Suprapubic skin (tissue), 4 donors: ENCODE results near the gene ARL6IP5. TPM values are rescaled to one million over a fixed set of nuclear protein-coding genes. Genes with fewer than 3 reads are reported as not detected.

Source experiments
- DNase-seq, 2 donors: peaks; one replicate each; pipeline ENCODE4 v3.0.0-alpha.2; 2019; ENCODE audit warnings: low spot score in 2 of 2
- H3K27ac ChIP-seq: fragments of 200-600 bp; sonication (generic); one replicate; pipeline ENCODE4 v1.5.1; 2019
- H3K27me3 ChIP-seq: fragments of 200-600 bp; sonication (generic); one replicate; pipeline ENCODE4 v1.5.1; 2019
- H3K36me3 ChIP-seq: fragments of 200-600 bp; sonication (generic); one replicate; pipeline ENCODE4 v1.5.1; 2019
- H3K4me1 ChIP-seq: fragments of 200-600 bp; sonication (generic); one replicate; pipeline ENCODE4 v1.5.1; 2019
- H3K4me3 ChIP-seq: fragments of 200-600 bp; sonication (generic); one replicate; pipeline ENCODE4 v1.5.1; 2019; ENCODE audit warnings: mild to moderate bottlenecking
- H3K9me3 ChIP-seq: fragments of 200-600 bp; sonication (generic); one replicate; pipeline ENCODE4 v1.5.1; 2019
- EP300 ChIP-seq: sonication (generic); formaldehyde crosslinking; IDR thresholded peaks from one replicate; pipeline ENCODE4 v1.6.1; 2017; ENCODE audit warnings: antibody characterized with exemption
- POLR2A ChIP-seq, 2 donors: fragments of 450-650 bp; IDR thresholded peaks; one replicate each; pipeline ENCODE4 v1.6.1; 2017; ENCODE audit warnings: antibody characterized with exemption in 2 of 2, mild to moderate bottlenecking in 2 of 2, moderate library complexity in 2 of 2
- POLR2AphosphoS5 ChIP-seq, 3 donors: sonication (generic); formaldehyde crosslinking; IDR thresholded peaks; one replicate each; pipeline ENCODE4 v1.6.1; 2017; ENCODE audit warnings: antibody characterized with exemption in 3 of 3
- WGBS: methylation state at CpG from one replicate; pipeline ENCODE4 v1.1.5; 2018; 5-methylcytosine and 5-hydroxymethylcytosine counted together
- total RNA-seq, 4 donors: library from RNA; depleted of rRNA; stranded (reverse); fragments of >200 nt; gene quantifications; one replicate each; pipeline ENCODE4 v1.1.0, GENCODE V29; 2016
- TF ChIP-seq, protein P1 (sequence below), 2 donors: fragments of 200-600 bp in 1 of 2; fragments of 450-650 bp in 1 of 2; sonication (generic) in 1 of 2; IDR thresholded peaks; one replicate each; pipeline ENCODE4 v1.5.1; 2016 to 2019; ENCODE audit warnings: antibody characterized with exemption in 2 of 2, mild to moderate bottlenecking in 1 of 2, moderate library complexity in 1 of 2

Gene ARL6IP5
- total RNA-seq, 4 donors from 2014 or later = 58.6 to 106 (median 69.0) TPM

DNA sequence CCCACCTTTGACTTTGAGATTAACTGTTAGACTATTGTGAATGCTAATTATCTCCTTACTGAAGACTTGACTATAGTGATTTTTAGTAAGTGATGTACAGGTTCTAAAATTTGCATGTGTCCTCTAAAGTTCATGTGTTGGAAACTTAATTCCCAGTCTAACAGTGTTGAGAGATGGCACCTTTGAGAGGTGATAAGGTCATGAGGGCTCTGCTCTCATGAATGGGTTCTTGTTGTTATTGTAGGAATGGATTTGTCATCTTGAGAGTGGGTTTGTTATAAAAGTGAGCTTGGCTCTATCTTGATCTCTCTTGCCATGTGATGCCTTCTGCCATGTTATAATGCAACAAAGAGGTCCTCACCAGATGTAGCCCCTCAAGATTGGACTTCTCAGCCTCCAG is 56.6 kb downstream of the ARL6IP5 start:
- H3K27me3 ChIP-seq = no peaks in the 10 kb centered on the region
- H3K36me3 ChIP-seq = no peaks in the 10 kb centered on the region
- H3K4me3 ChIP-seq = no peak overlapping the region
- TF ChIP-seq POLR2A (IDR thresholded peaks at IDR 0.05) = no peak
- TF ChIP-seq, protein P1, sequence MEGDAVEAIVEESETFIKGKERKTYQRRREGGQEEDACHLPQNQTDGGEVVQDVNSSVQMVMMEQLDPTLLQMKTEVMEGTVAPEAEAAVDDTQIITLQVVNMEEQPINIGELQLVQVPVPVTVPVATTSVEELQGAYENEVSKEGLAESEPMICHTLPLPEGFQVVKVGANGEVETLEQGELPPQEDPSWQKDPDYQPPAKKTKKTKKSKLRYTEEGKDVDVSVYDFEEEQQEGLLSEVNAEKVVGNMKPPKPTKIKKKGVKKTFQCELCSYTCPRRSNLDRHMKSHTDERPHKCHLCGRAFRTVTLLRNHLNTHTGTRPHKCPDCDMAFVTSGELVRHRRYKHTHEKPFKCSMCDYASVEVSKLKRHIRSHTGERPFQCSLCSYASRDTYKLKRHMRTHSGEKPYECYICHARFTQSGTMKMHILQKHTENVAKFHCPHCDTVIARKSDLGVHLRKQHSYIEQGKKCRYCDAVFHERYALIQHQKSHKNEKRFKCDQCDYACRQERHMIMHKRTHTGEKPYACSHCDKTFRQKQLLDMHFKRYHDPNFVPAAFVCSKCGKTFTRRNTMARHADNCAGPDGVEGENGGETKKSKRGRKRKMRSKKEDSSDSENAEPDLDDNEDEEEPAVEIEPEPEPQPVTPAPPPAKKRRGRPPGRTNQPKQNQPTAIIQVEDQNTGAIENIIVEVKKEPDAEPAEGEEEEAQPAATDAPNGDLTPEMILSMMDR (IDR thresholded peaks at IDR 0.05) = no peak
- no peak for TF ChIP-seq EP300
- TF ChIP-seq POLR2AphosphoS5 (IDR thresholded peaks at IDR 0.05) = no peak
- no peak for DNase-seq
- no peak overlapping the region for H3K27ac ChIP-seq
- H3K9me3 ChIP-seq = no peaks in the 10 kb centered on the region
- no peaks in the 10 kb centered on the region for H3K4me1 ChIP-seq

DNA sequence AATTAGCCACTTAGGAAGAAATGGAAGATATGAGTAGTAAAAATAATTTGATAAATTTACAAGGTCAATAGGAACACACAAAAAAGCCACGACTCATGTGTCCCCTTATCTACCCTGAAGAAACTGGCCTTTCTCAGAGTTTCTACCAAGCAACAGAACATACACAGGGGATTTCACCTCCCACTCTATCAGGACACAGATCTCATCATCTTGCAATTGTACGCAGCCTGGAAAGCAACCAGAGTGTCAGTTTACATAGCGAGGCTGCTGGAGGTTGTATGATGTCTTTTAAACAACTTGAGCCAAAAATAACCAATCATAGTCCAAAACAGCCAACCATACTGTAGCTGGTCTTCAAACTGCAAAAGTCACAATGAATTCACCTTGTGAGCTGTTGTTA is 57.4 kb downstream of the ARL6IP5 start:
- no peak overlapping the region for H3K27ac ChIP-seq

DNA sequence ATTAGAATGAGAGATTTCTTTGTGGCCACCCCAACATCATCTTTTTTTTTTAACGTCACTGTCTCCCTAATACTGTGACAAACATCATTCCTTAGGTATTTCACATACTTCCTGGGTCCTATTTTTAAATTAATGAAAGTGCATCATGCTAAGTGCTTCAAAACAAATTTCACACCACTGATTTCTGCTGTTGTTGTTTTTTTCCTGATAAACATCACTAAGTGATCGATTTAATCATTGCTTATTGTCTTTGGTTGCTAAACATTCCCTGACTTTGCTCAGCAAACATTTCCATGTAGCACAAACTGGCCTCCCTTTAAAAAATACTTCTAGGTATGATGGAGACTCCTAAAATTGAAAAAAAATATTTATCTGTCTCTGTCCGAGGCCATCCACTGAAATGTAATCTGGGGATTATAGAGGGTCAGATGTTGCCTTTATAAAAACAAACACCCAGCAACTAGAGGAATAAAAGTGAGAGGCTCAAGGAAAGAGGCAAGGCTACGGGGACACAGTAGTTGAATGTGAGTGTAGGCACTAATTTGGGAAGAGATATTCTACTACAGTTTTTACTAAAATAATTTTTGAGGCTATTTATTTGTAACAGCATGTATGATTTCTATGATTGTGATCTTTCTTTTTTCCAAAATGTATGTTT is 58.2 kb downstream of the ARL6IP5 start:
- H3K27me3 ChIP-seq = no peaks in the 10 kb centered on the region
- no peak overlapping the region for H3K4me3 ChIP-seq
- H3K4me1 ChIP-seq = no peaks in the 10 kb centered on the region
- H3K27ac ChIP-seq = no peak overlapping the region
- no peaks in the 10 kb centered on the region for H3K36me3 ChIP-seq
- 80% methylated on average over 4 of the region's 4 CpGs for WGBS
- H3K9me3 ChIP-seq = no peaks in the 10 kb centered on the region
- no peak for DNase-seq
- TF ChIP-seq, protein P1 (IDR thresholded peaks at IDR 0.05) = no peak
- TF ChIP-seq POLR2A (IDR thresholded peaks at IDR 0.05) (no peak), POLR2AphosphoS5 (IDR thresholded peaks at IDR 0.05) (no peak), EP300 (no peak)

More for the DNA sequence above, 57.4 kb downstream of the ARL6IP5 start:
- no peaks in the 10 kb centered on the region for H3K9me3 ChIP-seq
- TF ChIP-seq EP300 (no peak), POLR2A (IDR thresholded peaks at IDR 0.05) (no peak), POLR2AphosphoS5 (IDR thresholded peaks at IDR 0.05) (no peak)
- TF ChIP-seq, protein P1 (IDR thresholded peaks at IDR 0.05) = no peak
- no peak overlapping the region for H3K4me3 ChIP-seq
- no peak for DNase-seq
- H3K36me3 ChIP-seq = no peaks in the 10 kb centered on the region
- no peaks in the 10 kb centered on the region for H3K27me3 ChIP-seq
- no peaks in the 10 kb centered on the region for H3K4me1 ChIP-seq
- 44% methylated on average over 3 of the region's 3 CpGs for WGBS

DNA sequence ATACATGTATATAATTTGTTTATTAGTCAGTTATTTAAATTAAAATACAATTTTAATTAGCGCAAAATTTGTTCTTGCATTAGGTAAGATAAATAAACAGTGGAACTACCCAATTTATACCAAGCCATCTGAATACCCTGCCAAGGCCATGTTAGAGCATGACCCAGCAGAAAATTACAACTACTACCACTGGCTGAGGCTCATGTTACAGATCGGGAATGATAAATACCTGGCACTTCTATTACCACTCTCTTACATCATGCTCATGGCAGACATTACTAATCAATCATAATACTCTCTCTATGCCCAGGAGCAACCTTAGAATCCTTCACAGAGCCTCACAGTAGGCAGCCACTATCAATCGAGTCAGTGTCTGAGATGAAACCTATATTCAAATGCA is 58.9 kb downstream of the ARL6IP5 start:
- no peaks in the 10 kb centered on the region for H3K27me3 ChIP-seq
- no peaks in the 10 kb centered on the region for H3K36me3 ChIP-seq
- H3K9me3 ChIP-seq = no peaks in the 10 kb centered on the region
- DNase-seq = no peak
- no peak overlapping the region for H3K4me3 ChIP-seq
- no peak overlapping the region for H3K27ac ChIP-seq
- no peaks in the 10 kb centered on the region for H3K4me1 ChIP-seq
- 57% methylated on average over 3 of the region's 3 CpGs for WGBS
- no peak for TF ChIP-seq POLR2A (IDR thresholded peaks at IDR 0.05)
- TF ChIP-seq, protein P1 (IDR thresholded peaks at IDR 0.05) = no peak
- no peak for TF ChIP-seq POLR2AphosphoS5 (IDR thresholded peaks at IDR 0.05)
- no peak for TF ChIP-seq EP300

DNA sequence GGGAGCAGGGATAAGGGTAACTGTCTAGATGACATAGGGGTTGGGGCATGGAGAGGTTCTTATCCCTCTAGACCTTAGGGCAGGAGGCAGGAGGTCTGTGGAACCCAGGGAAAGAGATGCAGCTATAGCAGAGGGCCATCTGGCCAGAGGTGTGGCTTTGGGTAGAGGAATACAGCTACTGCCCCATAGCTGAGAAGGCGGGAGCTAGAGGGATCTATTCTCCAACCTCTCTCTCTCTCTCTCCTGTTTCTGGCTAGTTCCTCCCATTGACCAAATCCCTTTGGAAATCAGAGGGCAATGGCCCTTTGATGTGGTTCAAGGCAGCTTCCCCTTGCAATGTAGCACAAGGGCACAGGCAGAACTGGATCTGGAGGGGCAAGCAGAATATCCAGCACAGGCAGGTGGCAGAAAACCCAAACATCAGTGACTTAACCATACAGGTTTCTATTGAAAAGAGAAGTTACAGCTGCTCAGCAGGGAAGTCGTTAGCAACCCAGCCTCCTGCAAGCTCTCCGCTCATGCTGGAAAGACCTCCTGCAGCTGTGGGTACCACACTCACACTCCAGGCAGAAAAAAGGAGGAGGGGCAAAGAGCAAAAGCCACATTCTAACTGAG is 60.0 kb downstream of the ARL6IP5 start:
- no peaks in the 10 kb centered on the region for H3K36me3 ChIP-seq
- no peak for TF ChIP-seq EP300
- no peak for TF ChIP-seq POLR2A (IDR thresholded peaks at IDR 0.05)
- TF ChIP-seq POLR2AphosphoS5 (IDR thresholded peaks at IDR 0.05) = no peak
- TF ChIP-seq, protein P1 (IDR thresholded peaks at IDR 0.05) = no peak
- DNase-seq = no peak
- no peaks in the 10 kb centered on the region for H3K27me3 ChIP-seq
- WGBS = 83% methylated on average over 3 of the region's 3 CpGs
- no peak overlapping the region for H3K27ac ChIP-seq
- no peaks in the 10 kb centered on the region for H3K4me1 ChIP-seq
- H3K9me3 ChIP-seq = no peaks in the 10 kb centered on the region
- H3K4me3 ChIP-seq = no peak overlapping the region
